Neuron (in vitro differentiated cells): ENCODE measurements around the gene GATA5.

Experiments
- H2AFZ ChIP-seq: one replicate; pipeline ENCODE4 v1.6.1; 2013; ENCODE audit warnings: low read depth, mild to moderate bottlenecking, inconsistent platforms, low read length, moderate library complexity
- H3K27me3 ChIP-seq: one replicate; pipeline ENCODE4 v1.6.1; 2013; ENCODE audit warnings: low read length; ENCODE audit not compliant: insufficient read depth
- H3K36me3 ChIP-seq: one replicate; pipeline ENCODE4 v1.6.1; 2013; ENCODE audit warnings: low read length; ENCODE audit not compliant: insufficient read depth
- H3K4me1 ChIP-seq: one replicate; pipeline ENCODE4 v1.6.1; 2013; ENCODE audit warnings: low read length; ENCODE audit not compliant: insufficient read depth
- H3K4me3 ChIP-seq: 2 replicates; pipeline ENCODE4 v1.5.1; 2013; ENCODE audit warnings: mild to moderate bottlenecking, low read length, moderate library complexity
- H3K9me3 ChIP-seq: one replicate; pipeline ENCODE4 v1.6.1; 2013; ENCODE audit warnings: low read length

GATA5 gene

DNA sequence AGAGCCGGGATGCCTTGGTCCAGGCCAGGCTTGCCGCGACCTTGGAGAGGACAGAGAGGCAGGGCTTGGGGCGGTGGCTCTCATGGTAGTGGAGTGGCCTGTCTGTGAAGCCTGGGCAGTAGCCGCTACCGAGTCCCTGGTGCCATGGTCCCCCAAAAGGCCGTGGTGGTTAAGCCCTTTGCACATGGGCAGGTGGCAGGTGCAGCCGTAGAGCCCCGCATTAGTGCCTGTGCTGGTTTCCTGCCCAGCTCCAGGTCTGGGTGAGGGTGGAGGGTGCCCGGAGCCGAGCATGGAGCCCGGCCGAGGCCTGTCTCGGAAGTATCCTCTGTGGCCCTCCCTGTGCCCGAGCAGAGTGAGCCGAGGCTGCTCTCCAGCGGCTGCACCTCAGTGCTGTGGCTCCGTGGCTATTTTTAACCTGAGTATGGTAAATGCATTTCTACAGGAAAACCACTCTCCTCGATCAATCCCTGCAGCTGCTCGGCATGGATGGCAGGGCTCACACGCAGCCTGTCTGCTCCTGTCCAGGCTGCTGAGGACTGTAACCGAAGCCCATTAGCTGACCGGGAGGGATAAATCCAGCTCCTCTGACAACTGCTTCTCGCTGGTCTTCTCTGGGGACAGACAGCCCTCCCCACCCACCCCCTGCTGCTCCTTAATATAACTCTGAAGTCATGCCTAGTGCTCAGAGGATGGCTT, 36.3 kb upstream of the GATA5 start:
- H3K36me3 ChIP-seq: no peaks in the 10 kb centered on the region
- no peak overlapping the region for H2AFZ ChIP-seq
- no peaks in the 10 kb centered on the region for H3K9me3 ChIP-seq
- H3K27me3 ChIP-seq: peaks cover 24% of the 10 kb centered on the region
- H3K4me1 ChIP-seq: no peaks in the 10 kb centered on the region
- H3K4me3 ChIP-seq: no peak overlapping the region

DNA sequence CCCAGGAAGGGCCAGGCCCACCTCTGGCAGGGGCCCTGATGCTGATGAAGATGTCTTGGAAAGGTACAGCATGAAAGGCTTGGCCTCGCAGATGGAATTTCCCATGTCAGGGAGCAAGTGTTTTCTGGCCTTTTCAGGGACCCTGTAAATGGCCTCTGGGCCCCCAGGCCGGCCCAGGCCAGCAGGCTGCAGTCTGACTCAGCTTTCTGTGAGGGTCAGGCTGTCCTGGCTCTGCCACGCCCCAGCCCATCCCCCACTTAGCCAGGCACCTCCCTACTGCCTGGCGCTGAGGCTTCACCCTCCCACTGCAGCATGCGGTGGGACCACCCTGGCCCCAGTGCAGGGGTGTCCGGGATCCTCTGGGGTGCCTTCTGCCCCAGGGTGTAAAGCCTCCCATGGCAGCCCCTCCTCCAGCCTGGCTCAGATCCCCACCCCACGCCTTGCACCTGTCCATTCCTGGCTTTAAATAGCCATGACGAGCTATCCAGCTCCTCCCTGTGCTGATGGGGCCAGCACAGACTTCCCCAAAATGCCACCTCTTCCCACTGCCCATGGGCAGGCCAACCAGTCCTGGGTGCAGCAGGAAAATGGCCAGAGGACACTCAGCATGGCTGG, 35.6 kb upstream of the GATA5 start:
- H3K27me3 ChIP-seq: peaks cover 24% of the 10 kb centered on the region
- no peaks in the 10 kb centered on the region for H3K36me3 ChIP-seq
- H3K4me1 ChIP-seq: no peaks in the 10 kb centered on the region
- H3K4me3 ChIP-seq: no peak overlapping the region
- no peaks in the 10 kb centered on the region for H3K9me3 ChIP-seq
- H2AFZ ChIP-seq: no peak overlapping the region

DNA sequence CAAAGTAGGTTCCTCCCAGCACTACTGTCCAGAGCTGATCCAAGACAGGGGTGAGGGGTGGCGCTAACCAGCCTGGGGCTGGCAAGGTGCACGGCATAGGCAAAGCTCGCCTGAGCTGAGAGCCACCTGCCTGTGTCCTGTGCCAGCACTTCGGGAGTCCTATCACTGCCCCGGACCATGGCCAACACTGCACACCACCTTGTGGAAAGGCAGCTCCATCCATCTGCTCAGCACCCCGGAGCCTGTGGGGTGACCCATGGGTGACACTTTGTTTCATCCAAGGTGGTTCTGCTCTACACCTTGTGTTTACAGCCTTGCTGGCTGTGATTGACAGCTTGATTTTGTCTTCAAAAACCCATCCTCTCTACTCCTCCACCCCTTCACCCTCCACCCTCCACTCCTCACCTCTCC, 32.9 kb upstream of the GATA5 start:
- no peaks in the 10 kb centered on the region for H3K9me3 ChIP-seq

DNA sequence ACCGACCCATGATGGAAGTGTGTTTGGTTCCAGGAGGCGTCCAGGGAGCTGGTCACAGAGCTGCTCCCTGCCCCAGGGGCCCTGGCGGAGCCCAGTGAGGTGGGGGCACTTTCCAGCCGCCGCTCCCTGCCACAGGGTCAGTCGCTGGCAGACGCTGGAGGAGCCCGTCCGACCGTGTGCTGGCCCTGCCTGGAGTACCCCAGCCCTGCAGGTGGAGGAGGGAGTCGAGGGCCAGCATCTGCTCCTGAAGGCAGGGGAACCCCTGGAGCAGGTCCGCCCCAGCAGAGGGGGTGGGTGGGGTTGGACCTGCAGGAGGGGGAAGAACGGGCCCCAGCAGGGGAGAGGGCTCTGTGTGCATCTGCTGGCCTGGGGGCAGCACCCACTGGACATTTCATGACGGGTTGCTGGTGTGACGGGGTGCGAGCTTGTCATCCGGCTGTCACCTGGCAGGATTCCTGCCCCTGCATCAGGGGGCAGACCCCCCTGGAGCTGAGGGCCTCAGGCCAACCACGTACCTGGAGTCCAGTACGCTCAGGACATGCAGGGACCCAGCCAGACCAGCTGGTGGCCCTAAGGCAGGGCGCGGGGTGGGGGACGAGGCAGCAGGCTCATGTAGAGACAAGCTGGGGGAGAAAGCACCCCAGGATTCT, 32.3 kb upstream of the GATA5 start:
- Histone ChIP-seq H3K4me3 (no peak overlapping the region), H3K36me3 (no peaks in the 10 kb centered on the region), H2AFZ (no peak overlapping the region), H3K4me1 (no peaks in the 10 kb centered on the region), H3K9me3 (no peaks in the 10 kb centered on the region), H3K27me3 (peaks cover 8% of the 10 kb centered on the region)

More for the DNA sequence above, 32.9 kb upstream of the GATA5 start:
- Histone ChIP-seq H3K27me3 (peaks cover 13% of the 10 kb centered on the region), H3K4me1 (no peaks in the 10 kb centered on the region), H3K4me3 (no peak overlapping the region), H3K36me3 (no peaks in the 10 kb centered on the region), H2AFZ (no peak overlapping the region)

DNA sequence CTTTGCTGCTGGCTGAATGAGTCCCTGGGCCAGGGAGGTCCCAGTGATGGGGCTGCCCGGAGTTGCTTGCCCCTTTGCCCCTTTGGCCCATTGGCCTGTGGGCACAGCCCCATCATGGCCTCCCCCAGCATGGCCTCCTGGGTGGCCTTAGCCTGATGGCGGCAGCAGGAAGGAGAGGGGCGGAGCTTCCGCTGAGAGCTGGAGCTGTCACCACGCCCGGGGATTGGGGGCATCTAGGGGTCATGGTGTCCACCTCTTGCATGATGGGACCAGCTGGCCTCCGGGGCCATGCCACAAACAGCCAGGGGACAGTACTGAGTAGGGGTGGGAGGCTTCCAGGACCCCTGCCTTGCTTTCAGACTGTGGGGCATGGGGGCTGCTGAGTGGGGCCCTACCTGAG, 31.5 kb upstream of the GATA5 start:
- peaks cover 2% of the 10 kb centered on the region for H3K27me3 ChIP-seq
- H3K36me3 ChIP-seq: no peaks in the 10 kb centered on the region
- no peaks in the 10 kb centered on the region for H3K4me1 ChIP-seq
- no peak overlapping the region for H3K4me3 ChIP-seq
- H2AFZ ChIP-seq: no peak overlapping the region
- no peaks in the 10 kb centered on the region for H3K9me3 ChIP-seq

DNA sequence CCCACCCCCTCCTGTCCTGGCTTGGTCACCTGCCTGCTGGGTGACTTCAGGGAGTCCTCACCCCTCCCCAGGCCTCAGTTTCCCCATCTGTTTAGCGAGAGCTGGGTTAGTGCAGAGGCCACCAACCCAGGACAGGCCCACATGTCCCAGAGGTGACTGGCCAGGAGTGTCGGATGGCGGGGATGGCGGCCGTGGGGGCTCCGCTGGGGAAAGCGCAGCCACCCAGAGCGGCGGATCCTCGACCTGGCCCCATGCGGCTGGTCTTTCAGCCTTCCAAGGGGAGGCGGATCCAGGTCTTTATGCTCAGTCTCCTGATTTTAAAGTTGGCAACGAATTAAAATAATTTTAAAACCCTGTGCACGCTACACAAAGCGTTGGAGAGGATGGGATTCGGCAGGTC, 31.0 kb upstream of the GATA5 start:
- H3K36me3 ChIP-seq: no peaks in the 10 kb centered on the region
- H3K27me3 ChIP-seq: peaks cover 2% of the 10 kb centered on the region
- no peak overlapping the region for H2AFZ ChIP-seq
- H3K9me3 ChIP-seq: no peaks in the 10 kb centered on the region
- H3K4me3 ChIP-seq: no peak overlapping the region
- H3K4me1 ChIP-seq: no peaks in the 10 kb centered on the region

DNA sequence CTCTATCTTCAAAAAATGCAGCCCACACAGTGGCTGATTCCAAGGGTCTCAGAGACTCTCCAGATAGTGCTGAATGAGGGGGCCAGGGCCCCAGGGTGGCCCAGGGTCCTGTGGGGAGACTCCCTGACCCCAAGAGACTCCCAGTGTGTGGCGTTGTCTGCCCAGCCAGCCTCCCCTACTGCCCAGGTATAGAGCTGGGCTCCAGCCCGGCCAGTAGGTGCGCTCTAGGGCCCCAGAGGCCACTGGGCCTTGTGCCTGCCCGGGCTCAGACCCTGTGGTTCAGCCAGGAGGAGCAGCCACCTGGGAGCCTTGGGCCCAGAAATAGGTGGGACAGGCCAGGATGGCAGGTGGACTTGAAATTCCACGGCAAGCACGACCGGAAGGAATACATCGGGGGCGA, 30.3 kb upstream of the GATA5 start:
- H3K36me3 ChIP-seq: no peaks in the 10 kb centered on the region
- H3K9me3 ChIP-seq: no peaks in the 10 kb centered on the region
- H3K27me3 ChIP-seq: peaks cover 2% of the 10 kb centered on the region
- H3K4me1 ChIP-seq: no peaks in the 10 kb centered on the region
- no peak overlapping the region for H3K4me3 ChIP-seq
- no peak overlapping the region for H2AFZ ChIP-seq

DNA sequence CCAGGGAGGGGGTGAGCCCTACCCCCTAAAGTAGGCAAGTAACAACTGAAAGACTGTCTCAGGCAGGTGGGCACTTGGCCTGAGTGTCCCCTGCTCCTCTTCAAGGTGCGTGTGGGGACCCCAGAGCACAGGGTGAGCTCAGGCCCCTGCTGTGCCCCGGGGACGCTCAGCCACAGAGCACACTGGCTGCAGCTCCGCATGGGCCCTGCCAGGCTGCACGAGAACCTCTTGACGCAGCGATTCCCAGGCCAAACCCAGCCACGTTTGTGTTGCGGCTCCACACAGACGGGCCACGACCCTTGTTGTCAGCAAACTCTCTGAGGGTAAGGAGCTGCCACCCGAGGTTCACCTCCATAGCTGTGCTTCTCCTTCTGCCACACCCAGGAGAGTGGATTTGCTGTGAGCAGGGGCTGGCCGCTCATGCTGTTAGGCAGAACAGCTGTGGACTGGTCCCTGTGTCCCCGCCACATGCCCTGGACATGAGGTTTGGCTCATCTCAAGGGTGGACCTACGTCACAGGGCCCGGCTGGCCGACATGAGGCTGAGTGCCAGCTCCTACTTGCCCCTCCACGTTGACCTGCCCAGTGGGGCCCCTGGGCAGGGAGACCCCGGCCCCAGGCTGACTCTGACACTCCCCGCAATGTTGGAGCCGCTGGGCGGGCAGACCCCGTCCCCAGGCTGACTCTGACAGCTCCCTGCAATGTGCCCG, 29.7 kb upstream of the GATA5 start:
- Histone ChIP-seq H3K4me1 (no peaks in the 10 kb centered on the region), H3K4me3 (no peak overlapping the region), H3K9me3 (no peaks in the 10 kb centered on the region), H2AFZ (no peak overlapping the region), H3K27me3 (peaks cover 2% of the 10 kb centered on the region), H3K36me3 (no peaks in the 10 kb centered on the region)

DNA sequence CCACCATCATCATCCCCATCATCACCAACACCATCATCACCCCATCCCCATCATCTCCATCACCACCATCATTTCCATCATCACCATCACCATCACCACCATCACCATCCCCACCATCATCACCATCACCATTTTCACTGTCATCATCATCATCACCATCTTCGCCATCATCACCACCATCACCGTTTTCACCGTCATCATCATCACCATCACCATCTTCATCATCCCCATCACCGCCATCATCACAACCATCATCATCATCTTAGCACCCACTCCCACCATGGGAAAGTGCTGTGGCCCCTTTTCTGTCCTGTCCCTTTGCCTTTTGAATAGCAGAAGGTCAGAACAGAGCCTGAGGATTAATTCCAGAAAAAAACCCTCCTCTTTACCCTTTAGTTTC, 28.5 kb upstream of the GATA5 start:
- H3K4me1 ChIP-seq: no peaks in the 10 kb centered on the region
- H3K4me3 ChIP-seq: no peak overlapping the region
- peaks cover 2% of the 10 kb centered on the region for H3K27me3 ChIP-seq
- H3K9me3 ChIP-seq: no peaks in the 10 kb centered on the region
- H3K36me3 ChIP-seq: no peaks in the 10 kb centered on the region
- H2AFZ ChIP-seq: no peak overlapping the region

DNA sequence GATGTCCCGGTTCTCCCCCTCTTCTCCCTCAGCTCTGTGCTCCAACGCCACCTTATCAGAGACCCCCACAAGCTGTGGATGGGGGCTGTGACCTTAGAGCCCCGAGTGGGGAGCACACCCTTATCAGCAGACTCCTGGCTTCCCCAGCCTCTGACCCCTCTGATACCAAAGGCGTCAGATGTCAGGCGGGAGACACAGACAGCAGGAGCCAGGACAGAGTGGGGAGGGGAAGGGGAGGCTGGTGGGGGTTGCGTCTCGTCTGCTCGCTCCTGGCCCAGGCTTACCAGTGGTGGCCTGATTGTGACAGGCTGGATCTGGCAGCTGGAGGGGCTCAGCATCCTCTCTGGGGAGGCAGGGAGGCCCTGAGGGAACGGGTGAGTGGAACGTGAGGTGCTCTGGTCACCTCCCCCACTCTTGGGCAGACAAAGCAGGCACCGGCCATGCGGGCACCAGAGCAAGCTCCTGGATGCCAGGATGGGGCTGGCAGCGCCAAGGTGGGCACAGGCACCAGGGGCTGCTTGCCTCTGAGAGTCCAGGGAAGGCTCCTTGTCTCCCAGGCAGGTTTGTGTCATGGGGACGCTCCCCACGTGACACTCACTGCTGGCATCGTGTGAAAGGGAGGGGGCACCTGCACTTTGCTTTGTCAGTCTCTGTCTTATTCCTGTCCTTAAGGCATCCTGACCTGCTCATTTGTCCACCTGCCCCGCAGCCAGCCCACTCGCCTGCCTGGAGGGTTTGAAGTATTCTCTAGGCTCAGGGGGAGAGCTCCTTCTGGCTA, 27.8 kb upstream of the GATA5 start:
- Histone ChIP-seq H2AFZ (no peak overlapping the region), H3K36me3 (no peaks in the 10 kb centered on the region), H3K4me3 (no peak overlapping the region), H3K9me3 (no peaks in the 10 kb centered on the region), H3K27me3 (peaks cover 2% of the 10 kb centered on the region), H3K4me1 (no peaks in the 10 kb centered on the region)

DNA sequence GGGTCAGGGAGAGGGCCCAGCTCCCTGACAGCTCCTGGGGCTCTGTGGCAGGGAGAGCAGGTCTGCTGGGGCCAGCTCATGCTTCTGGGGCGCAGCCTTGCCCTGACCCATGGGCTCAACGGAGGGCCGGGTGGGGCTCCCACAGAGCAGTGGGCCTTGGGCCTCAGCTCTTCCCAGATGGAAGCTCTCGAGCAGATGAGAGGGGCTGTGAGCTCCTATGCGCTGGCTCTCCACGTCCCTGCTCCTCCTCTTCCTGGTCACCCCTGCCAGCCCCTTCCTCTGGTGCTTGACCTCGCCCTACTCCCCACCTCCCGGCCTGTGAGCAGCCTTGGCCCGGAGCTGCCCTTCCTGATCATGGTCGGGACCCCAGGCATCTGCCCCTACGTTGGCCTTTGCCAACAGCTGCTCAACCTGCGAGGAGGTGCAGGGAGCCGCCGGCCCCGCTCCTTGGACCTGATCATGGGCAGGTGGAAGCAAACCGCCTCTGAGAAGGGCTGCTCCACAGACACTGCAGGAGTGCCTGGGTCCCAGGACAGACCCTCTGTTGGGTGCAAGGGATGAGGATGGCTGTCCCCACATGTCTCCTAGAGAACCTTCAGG, 26.8 kb upstream of the GATA5 start:
- Histone ChIP-seq H3K4me3 (no peak overlapping the region), H3K9me3 (no peaks in the 10 kb centered on the region), H3K27me3 (peaks cover 2% of the 10 kb centered on the region), H2AFZ (no peak overlapping the region), H3K4me1 (no peaks in the 10 kb centered on the region), H3K36me3 (no peaks in the 10 kb centered on the region)

DNA sequence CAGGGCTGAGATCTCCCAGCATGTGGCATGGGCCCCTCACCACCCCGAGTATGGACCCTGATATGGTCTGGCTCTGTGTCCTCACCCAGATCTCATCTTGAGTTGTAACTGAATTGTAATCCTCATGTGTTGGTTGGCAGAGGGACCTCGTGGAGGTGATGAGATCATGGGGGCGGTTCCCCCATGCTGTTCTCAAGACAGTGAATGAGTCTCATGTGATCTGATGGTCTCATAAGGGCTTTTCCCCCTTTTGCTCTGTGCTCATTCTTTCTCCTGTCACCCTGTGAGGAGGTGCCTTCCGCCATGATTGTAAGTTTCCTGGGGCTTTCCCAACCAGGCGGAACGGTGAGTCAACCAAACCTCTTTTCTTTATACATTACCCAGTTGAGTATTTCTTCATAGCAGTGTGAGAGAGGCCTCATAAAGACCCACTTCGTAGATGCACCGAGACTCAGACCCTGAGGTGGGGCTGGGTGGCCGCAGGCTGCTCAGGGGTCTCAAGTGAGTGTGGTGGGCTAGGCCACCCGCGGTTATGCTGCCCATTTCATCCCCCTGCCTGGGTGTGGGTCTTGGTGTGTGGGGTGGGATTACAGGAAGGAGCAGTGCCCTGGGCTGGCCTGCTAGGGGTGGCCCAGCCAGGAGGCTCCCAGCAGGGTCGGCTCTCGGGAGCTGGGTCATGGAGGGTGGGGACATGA, 26.2 kb upstream of the GATA5 start:
- Histone ChIP-seq H3K36me3 (no peaks in the 10 kb centered on the region), H2AFZ (no peak overlapping the region), H3K9me3 (no peaks in the 10 kb centered on the region), H3K4me1 (no peaks in the 10 kb centered on the region), H3K27me3 (peaks cover 2% of the 10 kb centered on the region), H3K4me3 (no peak overlapping the region)
